Loucy (cell line): ENCODE results near the gene DGUOK.

Experiments
- H2AFZ ChIP-seq: fragments of 200-600 bp; sonication (generic); 2 replicates; pipeline ENCODE4 v1.6.0; 2016; ENCODE audit warnings: antibody characterized with exemption, mild to moderate bottlenecking, low read length, moderate library complexity
- H3F3A ChIP-seq: fragments of 200-600 bp; 2 replicates; pipeline ENCODE4 v1.6.0; 2016; ENCODE audit warnings: antibody characterized with exemption, low read depth, mild to moderate bottlenecking
- H3K27me3 ChIP-seq: fragments of 200-600 bp; sonication (generic); 2 replicates; pipeline ENCODE4 v1.6.1; 2014; ENCODE audit warnings: low read length, mild to moderate bottlenecking; ENCODE audit not compliant: insufficient read depth, poor library complexity, severe bottlenecking
- H3K36me3 ChIP-seq: fragments of 200-600 bp; sonication (generic); 2 replicates; pipeline ENCODE4 v1.6.1; 2016; ENCODE audit warnings: low read length; ENCODE audit not compliant: insufficient read depth
- H3K4me1 ChIP-seq: fragments of 200-600 bp; sonication (generic); 2 replicates; pipeline ENCODE4 v1.5.1; 2014; ENCODE audit warnings: low read length, mild to moderate bottlenecking; ENCODE audit not compliant: insufficient read depth, poor library complexity, severe bottlenecking
- H3K4me2 ChIP-seq: fragments of 200-600 bp; sonication (generic); 2 replicates; pipeline ENCODE4 v1.6.0; 2014; ENCODE audit warnings: antibody characterized with exemption, low read length, low read depth, mild to moderate bottlenecking; ENCODE audit not compliant: poor library complexity, severe bottlenecking
- H3K4me3 ChIP-seq: fragments of 200-600 bp; sonication (generic); 2 replicates; pipeline ENCODE4 v1.5.1; 2014; ENCODE audit warnings: low read length, mild to moderate bottlenecking, mixed read lengths; ENCODE audit not compliant: poor library complexity, severe bottlenecking
- H3K79me2 ChIP-seq: fragments of 200-600 bp; sonication (generic); 2 replicates; pipeline ENCODE4 v1.6.1; 2014; ENCODE audit warnings: low read length; ENCODE audit not compliant: insufficient read depth
- H3K9ac ChIP-seq: fragments of 200-600 bp; sonication (generic); 2 replicates; pipeline ENCODE4 v1.6.0; 2014; ENCODE audit warnings: mild to moderate bottlenecking, low read depth, low read length, moderate library complexity; ENCODE audit not compliant: poor library complexity, severe bottlenecking
- H3K9me2 ChIP-seq: fragments of 200-600 bp; sonication (generic); replicated peaks from 2 replicates; pipeline ENCODE4 v1.6.1; 2016; ENCODE audit warnings: low read depth, low read length, mixed read lengths
- H3K9me3 ChIP-seq: fragments of 200-600 bp; sonication (generic); 2 replicates; pipeline ENCODE4 v1.6.1; 2014; ENCODE audit warnings: mild to moderate bottlenecking, antibody characterized with exemption, low read length, low read depth; ENCODE audit not compliant: insufficient read depth
- H4K20me1 ChIP-seq: fragments of 200-600 bp; sonication (generic); 2 replicates; pipeline ENCODE4 v1.6.0; 2014; ENCODE audit warnings: antibody characterized with exemption, low read length, mild to moderate bottlenecking; ENCODE audit not compliant: insufficient read depth, poor library complexity, severe bottlenecking
- EZH2phosphoT487 ChIP-seq: fragments of 200-600 bp; IDR thresholded peaks from 2 replicates; pipeline ENCODE4 v1.6.1; 2018; ENCODE audit warnings: antibody characterized with exemption, mild to moderate bottlenecking, moderate library complexity, borderline replicate concordance
- TF ChIP-seq, protein P1 (sequence below): fragments of 200-600 bp; sonication (generic); conservative IDR thresholded peaks from 2 replicates; pipeline ENCODE4 v1.5.1; 2014; ENCODE audit warnings: mild to moderate bottlenecking, antibody characterized with exemption, low read length

Gene DGUOK

GRCh38 chr2:73921581-73921980, 5.1 kb upstream of the DGUOK start:
- peaks cover 5% of the 10 kb centered on the region for H3K79me2 ChIP-seq

GRCh38 chr2:73922681-73923080, 4.0 kb upstream of the DGUOK start:
- TF ChIP-seq, protein P1, sequence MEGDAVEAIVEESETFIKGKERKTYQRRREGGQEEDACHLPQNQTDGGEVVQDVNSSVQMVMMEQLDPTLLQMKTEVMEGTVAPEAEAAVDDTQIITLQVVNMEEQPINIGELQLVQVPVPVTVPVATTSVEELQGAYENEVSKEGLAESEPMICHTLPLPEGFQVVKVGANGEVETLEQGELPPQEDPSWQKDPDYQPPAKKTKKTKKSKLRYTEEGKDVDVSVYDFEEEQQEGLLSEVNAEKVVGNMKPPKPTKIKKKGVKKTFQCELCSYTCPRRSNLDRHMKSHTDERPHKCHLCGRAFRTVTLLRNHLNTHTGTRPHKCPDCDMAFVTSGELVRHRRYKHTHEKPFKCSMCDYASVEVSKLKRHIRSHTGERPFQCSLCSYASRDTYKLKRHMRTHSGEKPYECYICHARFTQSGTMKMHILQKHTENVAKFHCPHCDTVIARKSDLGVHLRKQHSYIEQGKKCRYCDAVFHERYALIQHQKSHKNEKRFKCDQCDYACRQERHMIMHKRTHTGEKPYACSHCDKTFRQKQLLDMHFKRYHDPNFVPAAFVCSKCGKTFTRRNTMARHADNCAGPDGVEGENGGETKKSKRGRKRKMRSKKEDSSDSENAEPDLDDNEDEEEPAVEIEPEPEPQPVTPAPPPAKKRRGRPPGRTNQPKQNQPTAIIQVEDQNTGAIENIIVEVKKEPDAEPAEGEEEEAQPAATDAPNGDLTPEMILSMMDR, result no peak
- no peak for TF ChIP-seq EZH2phosphoT487
- Histone ChIP-seq H3K27me3 (no peaks in the 10 kb centered on the region), H3K9me3 (no peaks in the 10 kb centered on the region), H3F3A (no peaks in the 10 kb centered on the region), H3K9me2 (no peaks in the 10 kb centered on the region), H3K4me2 (no peak overlapping the region), H4K20me1 (peaks cover 5% of the 10 kb centered on the region), H3K4me1 (peaks cover 23% of the 10 kb centered on the region), H3K36me3 (no peaks in the 10 kb centered on the region), H3K4me3 (no peak overlapping the region), H2AFZ (0 out of 2 replicates have a peak overlapping the region, but pooled peaks have one; percentile 1), H3K79me2 (peaks cover 14% of the 10 kb centered on the region), H3K9ac (no peak overlapping the region)

More at GRCh38 chr2:73921581-73921980, 5.1 kb upstream of the DGUOK start:
- no peaks in the 10 kb centered on the region for H3K36me3 ChIP-seq
- no peak overlapping the region for H3K4me2 ChIP-seq
- no peaks in the 10 kb centered on the region for H4K20me1 ChIP-seq
- no peaks in the 10 kb centered on the region for H3K9me3 ChIP-seq
- no peaks in the 10 kb centered on the region for H3F3A ChIP-seq
- H3K27me3 ChIP-seq, result no peaks in the 10 kb centered on the region
- H3K4me1 ChIP-seq, result peaks cover 18% of the 10 kb centered on the region
- no peak overlapping the region for H3K4me3 ChIP-seq
- no peak overlapping the region for H3K9ac ChIP-seq
- no peak overlapping the region for H2AFZ ChIP-seq
- H3K9me2 ChIP-seq, result no peaks in the 10 kb centered on the region
- TF ChIP-seq EZH2phosphoT487, result no peak
- TF ChIP-seq, protein P1, result no peak

DNA sequence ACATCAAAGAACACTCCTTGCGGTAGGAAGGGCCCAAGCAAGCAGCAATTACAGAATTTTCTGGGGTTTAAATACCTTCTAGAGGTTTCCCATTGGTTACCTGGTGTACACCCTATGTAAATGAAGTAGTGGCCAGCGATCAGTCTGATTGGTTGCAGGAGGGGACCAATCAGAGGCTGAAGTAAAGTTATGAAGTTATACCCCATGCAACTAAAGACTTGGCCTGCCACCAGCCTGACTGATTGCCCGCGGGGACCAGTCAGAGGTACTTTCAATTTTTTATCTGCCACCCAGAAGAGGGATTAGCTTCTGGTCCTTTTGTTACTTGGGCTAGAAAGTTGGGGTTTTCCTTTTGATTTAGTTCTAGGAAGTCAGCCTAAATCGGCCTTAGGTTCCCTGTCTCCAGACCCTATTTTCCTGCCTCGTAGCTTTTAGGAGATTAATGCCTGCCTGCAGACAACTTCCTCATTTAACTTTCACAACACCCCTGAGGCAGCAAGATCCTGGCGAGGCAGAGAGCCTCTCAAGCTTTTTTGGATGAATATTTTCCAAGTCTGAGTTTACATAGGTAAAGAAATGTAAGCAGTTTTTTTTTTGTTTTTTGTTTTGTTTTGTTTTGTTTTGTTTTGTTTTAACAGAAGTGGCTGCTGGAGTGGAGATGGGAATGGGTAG, 1.5 kb upstream of the DGUOK start:
- H3K79me2 ChIP-seq, result peaks cover 39% of the 10 kb centered on the region
- H3K9me2 ChIP-seq, result no peaks in the 10 kb centered on the region
- no peaks in the 10 kb centered on the region; the same call in 1 of the 2 replicates for H3F3A ChIP-seq
- no peak overlapping the region for H2AFZ ChIP-seq
- H3K36me3 ChIP-seq, result no peaks in the 10 kb centered on the region
- no peak overlapping the region for H3K4me3 ChIP-seq
- peak overlapping the region; percentile 85 for H3K9ac ChIP-seq
- H3K4me2 ChIP-seq, result peak overlapping the region; percentile 87
- H3K9me3 ChIP-seq, result no peaks in the 10 kb centered on the region
- H3K27me3 ChIP-seq, result no peaks in the 10 kb centered on the region
- no peak for TF ChIP-seq EZH2phosphoT487
- TF ChIP-seq, protein P1, result no peak
- peaks cover 24% of the 10 kb centered on the region for H4K20me1 ChIP-seq
- peaks cover 47% of the 10 kb centered on the region for H3K4me1 ChIP-seq
